ENCODE measurements around the gene PRKACG.

The PRKACG gene

GRCh38 chr9:69049094-69049493 is 35.2 kb upstream of the PRKACG start:
- Histone ChIP-seq H3F3A (ENCODE audit: insufficient read depth, low read length) (no peaks in the 10 kb centered on the region), H3K4me2 (ENCODE audit: low read length) (no peak overlapping the region), H3K36me3 (ENCODE audit: insufficient read depth, low read length) (peaks cover 32% of the 10 kb centered on the region), H4K20me1 (ENCODE audit: insufficient read depth, low read length) (no peaks in the 10 kb centered on the region), H3K27me3 (ENCODE audit: insufficient read depth, low read length) (no peaks in the 10 kb centered on the region), H3K4me3 (ENCODE audit: low read depth, low read length, poor library complexity, severe bottlenecking) (no peak overlapping the region), H2AFZ (ENCODE audit: low read length) (no peak overlapping the region), H3K4me1 (ENCODE audit: insufficient read depth, low read length, severe bottlenecking) (no peaks in the 10 kb centered on the region), H3K79me2 (ENCODE audit: insufficient read depth, low read length) (no peaks in the 10 kb centered on the region), H3K9me3 (ENCODE audit: low read length) (no peaks in the 10 kb centered on the region), H3K27ac (ENCODE audit: low read depth, low read length, poor library complexity, severe bottlenecking) (no peak overlapping the region), H3K9ac (ENCODE audit: low read length) (no peak overlapping the region), H3K9me2 (ENCODE audit: low read depth, low read length) (no peaks in the 10 kb centered on the region)
- TF ChIP-seq, protein P1, sequence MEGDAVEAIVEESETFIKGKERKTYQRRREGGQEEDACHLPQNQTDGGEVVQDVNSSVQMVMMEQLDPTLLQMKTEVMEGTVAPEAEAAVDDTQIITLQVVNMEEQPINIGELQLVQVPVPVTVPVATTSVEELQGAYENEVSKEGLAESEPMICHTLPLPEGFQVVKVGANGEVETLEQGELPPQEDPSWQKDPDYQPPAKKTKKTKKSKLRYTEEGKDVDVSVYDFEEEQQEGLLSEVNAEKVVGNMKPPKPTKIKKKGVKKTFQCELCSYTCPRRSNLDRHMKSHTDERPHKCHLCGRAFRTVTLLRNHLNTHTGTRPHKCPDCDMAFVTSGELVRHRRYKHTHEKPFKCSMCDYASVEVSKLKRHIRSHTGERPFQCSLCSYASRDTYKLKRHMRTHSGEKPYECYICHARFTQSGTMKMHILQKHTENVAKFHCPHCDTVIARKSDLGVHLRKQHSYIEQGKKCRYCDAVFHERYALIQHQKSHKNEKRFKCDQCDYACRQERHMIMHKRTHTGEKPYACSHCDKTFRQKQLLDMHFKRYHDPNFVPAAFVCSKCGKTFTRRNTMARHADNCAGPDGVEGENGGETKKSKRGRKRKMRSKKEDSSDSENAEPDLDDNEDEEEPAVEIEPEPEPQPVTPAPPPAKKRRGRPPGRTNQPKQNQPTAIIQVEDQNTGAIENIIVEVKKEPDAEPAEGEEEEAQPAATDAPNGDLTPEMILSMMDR (IDR thresholded peaks at IDR 0.05; ENCODE audit: low read length), result no peak
- no peak for TF ChIP-seq EZH2 (IDR thresholded peaks at IDR 0.05; ENCODE audit: borderline replicate concordance, low read length)

- H3K79me2 ChIP-seq (ENCODE audit: insufficient read depth, low read length), result no peaks in the 10 kb centered on the region
- no peaks in the 10 kb centered on the region for H4K20me1 ChIP-seq (ENCODE audit: insufficient read depth, low read length)
- no peaks in the 10 kb centered on the region for H3K9me2 ChIP-seq (ENCODE audit: low read depth, low read length)
- H3K4me1 ChIP-seq (ENCODE audit: insufficient read depth, low read length, severe bottlenecking), result no peaks in the 10 kb centered on the region
- no peaks in the 10 kb centered on the region for H3K27me3 ChIP-seq (ENCODE audit: insufficient read depth, low read length)
- no peaks in the 10 kb centered on the region for H3F3A ChIP-seq (ENCODE audit: insufficient read depth, low read length)
- peaks cover 32% of the 10 kb centered on the region for H3K36me3 ChIP-seq (ENCODE audit: insufficient read depth, low read length)
- H3K4me3 ChIP-seq (ENCODE audit: low read depth, low read length, poor library complexity, severe bottlenecking), result no peak overlapping the region
- H3K9me3 ChIP-seq (ENCODE audit: low read length), result no peaks in the 10 kb centered on the region
- no peak overlapping the region for H2AFZ ChIP-seq (ENCODE audit: low read length)
- no peak overlapping the region for H3K27ac ChIP-seq (ENCODE audit: low read depth, low read length, poor library complexity, severe bottlenecking)
- no peak for TF ChIP-seq EZH2 (IDR thresholded peaks at IDR 0.05; ENCODE audit: borderline replicate concordance, low read length)
- TF ChIP-seq, protein P1 (IDR thresholded peaks at IDR 0.05; ENCODE audit: low read length), result no peak
- H3K9ac ChIP-seq (ENCODE audit: low read length), result no peak overlapping the region
- H3K4me2 ChIP-seq (ENCODE audit: low read length), result no peak overlapping the region
Measured at GRCh38 chr9:69047371-69047770, 33.5 kb upstream of the PRKACG start.

DNA sequence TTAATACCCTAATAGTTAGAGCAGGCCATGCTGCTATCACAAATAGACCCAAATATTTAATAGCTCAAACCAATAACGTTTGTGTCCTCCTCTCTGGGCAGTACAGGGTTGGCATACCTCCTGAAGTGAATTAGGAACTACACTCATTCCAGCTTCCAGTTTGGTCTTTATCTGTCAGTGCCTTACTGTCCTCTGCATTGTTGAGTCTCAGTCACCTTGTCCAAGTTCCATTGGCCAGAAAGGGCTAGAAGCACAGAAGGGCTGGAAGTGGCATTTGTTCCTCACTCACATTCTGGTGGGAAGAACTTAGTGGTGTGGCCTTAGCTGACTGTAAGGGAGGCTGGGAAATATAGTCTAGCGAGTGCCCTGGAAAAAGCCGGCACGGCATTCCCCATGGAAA is 32.8 kb upstream of the PRKACG start:
- TF ChIP-seq, protein P1 (IDR thresholded peaks at IDR 0.05; ENCODE audit: low read length), result no peak
- TF ChIP-seq EZH2 (IDR thresholded peaks at IDR 0.05; ENCODE audit: borderline replicate concordance, low read length), result no peak
- Histone ChIP-seq H3K79me2 (ENCODE audit: insufficient read depth, low read length) (no peaks in the 10 kb centered on the region), H3F3A (ENCODE audit: insufficient read depth, low read length) (no peaks in the 10 kb centered on the region), H3K27me3 (ENCODE audit: insufficient read depth, low read length) (no peaks in the 10 kb centered on the region), H3K4me3 (ENCODE audit: low read depth, low read length, poor library complexity, severe bottlenecking) (no peak overlapping the region), H3K9me2 (ENCODE audit: low read depth, low read length) (no peaks in the 10 kb centered on the region), H3K4me1 (ENCODE audit: insufficient read depth, low read length, severe bottlenecking) (no peaks in the 10 kb centered on the region), H3K27ac (ENCODE audit: low read depth, low read length, poor library complexity, severe bottlenecking) (no peak overlapping the region), H3K4me2 (ENCODE audit: low read length) (no peak overlapping the region), H2AFZ (ENCODE audit: low read length) (no peak overlapping the region), H3K9ac (ENCODE audit: low read length) (no peak overlapping the region), H3K36me3 (ENCODE audit: insufficient read depth, low read length) (peaks cover 32% of the 10 kb centered on the region), H3K9me3 (ENCODE audit: low read length) (no peaks in the 10 kb centered on the region), H4K20me1 (ENCODE audit: insufficient read depth, low read length) (no peaks in the 10 kb centered on the region)
